ENCODE measurements around the gene ABT1. TPM values are rescaled to one million over a fixed set of nuclear protein-coding genes. Genes with fewer than 3 reads are reported as not detected.

The ABT1 gene
- total and polyA plus RNA-seq, 2 of the 8 experiments (the other 6 are each of a cell fraction or from before 2014, with no cell fraction given): 20.5 to 30.7 TPM

GRCh38 chr6:26576929-26577719 lies 19.6 kb upstream of the ABT1 start (continued):
- TF ChIP-seq, protein P1, sequence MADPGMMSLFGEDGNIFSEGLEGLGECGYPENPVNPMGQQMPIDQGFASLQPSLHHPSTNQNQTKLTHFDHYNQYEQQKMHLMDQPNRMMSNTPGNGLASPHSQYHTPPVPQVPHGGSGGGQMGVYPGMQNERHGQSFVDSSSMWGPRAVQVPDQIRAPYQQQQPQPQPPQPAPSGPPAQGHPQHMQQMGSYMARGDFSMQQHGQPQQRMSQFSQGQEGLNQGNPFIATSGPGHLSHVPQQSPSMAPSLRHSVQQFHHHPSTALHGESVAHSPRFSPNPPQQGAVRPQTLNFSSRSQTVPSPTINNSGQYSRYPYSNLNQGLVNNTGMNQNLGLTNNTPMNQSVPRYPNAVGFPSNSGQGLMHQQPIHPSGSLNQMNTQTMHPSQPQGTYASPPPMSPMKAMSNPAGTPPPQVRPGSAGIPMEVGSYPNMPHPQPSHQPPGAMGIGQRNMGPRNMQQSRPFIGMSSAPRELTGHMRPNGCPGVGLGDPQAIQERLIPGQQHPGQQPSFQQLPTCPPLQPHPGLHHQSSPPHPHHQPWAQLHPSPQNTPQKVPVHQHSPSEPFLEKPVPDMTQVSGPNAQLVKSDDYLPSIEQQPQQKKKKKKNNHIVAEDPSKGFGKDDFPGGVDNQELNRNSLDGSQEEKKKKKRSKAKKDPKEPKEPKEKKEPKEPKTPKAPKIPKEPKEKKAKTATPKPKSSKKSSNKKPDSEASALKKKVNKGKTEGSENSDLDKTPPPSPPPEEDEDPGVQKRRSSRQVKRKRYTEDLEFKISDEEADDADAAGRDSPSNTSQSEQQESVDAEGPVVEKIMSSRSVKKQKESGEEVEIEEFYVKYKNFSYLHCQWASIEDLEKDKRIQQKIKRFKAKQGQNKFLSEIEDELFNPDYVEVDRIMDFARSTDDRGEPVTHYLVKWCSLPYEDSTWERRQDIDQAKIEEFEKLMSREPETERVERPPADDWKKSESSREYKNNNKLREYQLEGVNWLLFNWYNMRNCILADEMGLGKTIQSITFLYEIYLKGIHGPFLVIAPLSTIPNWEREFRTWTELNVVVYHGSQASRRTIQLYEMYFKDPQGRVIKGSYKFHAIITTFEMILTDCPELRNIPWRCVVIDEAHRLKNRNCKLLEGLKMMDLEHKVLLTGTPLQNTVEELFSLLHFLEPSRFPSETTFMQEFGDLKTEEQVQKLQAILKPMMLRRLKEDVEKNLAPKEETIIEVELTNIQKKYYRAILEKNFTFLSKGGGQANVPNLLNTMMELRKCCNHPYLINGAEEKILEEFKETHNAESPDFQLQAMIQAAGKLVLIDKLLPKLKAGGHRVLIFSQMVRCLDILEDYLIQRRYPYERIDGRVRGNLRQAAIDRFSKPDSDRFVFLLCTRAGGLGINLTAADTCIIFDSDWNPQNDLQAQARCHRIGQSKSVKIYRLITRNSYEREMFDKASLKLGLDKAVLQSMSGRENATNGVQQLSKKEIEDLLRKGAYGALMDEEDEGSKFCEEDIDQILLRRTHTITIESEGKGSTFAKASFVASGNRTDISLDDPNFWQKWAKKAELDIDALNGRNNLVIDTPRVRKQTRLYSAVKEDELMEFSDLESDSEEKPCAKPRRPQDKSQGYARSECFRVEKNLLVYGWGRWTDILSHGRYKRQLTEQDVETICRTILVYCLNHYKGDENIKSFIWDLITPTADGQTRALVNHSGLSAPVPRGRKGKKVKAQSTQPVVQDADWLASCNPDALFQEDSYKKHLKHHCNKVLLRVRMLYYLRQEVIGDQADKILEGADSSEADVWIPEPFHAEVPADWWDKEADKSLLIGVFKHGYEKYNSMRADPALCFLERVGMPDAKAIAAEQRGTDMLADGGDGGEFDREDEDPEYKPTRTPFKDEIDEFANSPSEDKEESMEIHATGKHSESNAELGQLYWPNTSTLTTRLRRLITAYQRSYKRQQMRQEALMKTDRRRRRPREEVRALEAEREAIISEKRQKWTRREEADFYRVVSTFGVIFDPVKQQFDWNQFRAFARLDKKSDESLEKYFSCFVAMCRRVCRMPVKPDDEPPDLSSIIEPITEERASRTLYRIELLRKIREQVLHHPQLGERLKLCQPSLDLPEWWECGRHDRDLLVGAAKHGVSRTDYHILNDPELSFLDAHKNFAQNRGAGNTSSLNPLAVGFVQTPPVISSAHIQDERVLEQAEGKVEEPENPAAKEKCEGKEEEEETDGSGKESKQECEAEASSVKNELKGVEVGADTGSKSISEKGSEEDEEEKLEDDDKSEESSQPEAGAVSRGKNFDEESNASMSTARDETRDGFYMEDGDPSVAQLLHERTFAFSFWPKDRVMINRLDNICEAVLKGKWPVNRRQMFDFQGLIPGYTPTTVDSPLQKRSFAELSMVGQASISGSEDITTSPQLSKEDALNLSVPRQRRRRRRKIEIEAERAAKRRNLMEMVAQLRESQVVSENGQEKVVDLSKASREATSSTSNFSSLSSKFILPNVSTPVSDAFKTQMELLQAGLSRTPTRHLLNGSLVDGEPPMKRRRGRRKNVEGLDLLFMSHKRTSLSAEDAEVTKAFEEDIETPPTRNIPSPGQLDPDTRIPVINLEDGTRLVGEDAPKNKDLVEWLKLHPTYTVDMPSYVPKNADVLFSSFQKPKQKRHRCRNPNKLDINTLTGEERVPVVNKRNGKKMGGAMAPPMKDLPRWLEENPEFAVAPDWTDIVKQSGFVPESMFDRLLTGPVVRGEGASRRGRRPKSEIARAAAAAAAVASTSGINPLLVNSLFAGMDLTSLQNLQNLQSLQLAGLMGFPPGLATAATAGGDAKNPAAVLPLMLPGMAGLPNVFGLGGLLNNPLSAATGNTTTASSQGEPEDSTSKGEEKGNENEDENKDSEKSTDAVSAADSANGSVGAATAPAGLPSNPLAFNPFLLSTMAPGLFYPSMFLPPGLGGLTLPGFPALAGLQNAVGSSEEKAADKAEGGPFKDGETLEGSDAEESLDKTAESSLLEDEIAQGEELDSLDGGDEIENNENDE (IDR thresholded peaks at IDR 0.05; ENCODE audit: insufficient replicate concordance, low read length): no peak
- no peak for TF ChIP-seq CHD1 (IDR thresholded peaks at IDR 0.05; ENCODE audit: low read depth, low read length)
- no peak for TF ChIP-seq POLR2AphosphoS5 (IDR thresholded peaks at IDR 0.05; ENCODE audit: low read depth, low read length)
- 0 out of 2 replicates have a peak, but pooled peaks have one; percentile 36 for TF ChIP-seq POU5F1 (IDR thresholded peaks at IDR 0.05; ENCODE audit: low read depth, low read length)
- peak; percentile 21; the same call in 1 of the 2 replicates for TF ChIP-seq BACH1 (IDR thresholded peaks at IDR 0.05; ENCODE audit: low read length)
- no peak for TF ChIP-seq CBX8 (IDR thresholded peaks at IDR 0.05; ENCODE audit: borderline replicate concordance, low read depth, low read length)
- TF ChIP-seq RBBP5 (IDR thresholded peaks at IDR 0.05; ENCODE audit: borderline replicate concordance, low read depth, low read length): peak; percentile 98
- peak; percentile 72; the same call in 1 of the 2 replicates for TF ChIP-seq TEAD4 (IDR thresholded peaks at IDR 0.05; ENCODE audit: low read depth, low read length)
- TF ChIP-seq ASH2L (IDR thresholded peaks at IDR 0.05; ENCODE audit: low read length): peak; percentile 92
- TF ChIP-seq KDM4A (IDR thresholded peaks at IDR 0.05; ENCODE audit: low read depth, low read length, severe bottlenecking): peak; percentile 72
